ENCODE data around the gene PMAIP1.

Gene PMAIP1

DNA sequence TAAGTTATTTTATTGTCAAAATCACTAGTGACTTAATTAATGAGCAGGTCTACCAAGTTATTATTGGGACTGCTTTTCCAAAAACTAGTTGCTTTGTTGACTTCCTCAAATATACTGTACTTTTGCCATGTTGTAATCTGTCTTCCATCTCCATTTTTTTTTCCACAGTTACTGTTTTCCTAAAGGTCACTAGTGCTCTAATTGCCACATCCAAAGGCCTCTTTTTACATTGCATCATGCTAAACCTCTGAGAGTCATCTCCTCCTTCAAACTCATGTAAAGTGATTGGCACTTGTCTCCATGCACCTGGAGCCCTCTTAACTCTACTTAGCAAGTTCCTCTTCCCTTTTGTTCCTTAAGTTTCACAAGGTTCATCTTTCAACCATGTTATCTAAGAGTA is 11.8 kb downstream of the PMAIP1 start:
- no peak overlapping the region for H3K4me3 ChIP-seq (ENCODE audit: low read depth, low read length)
- DNase-seq (ENCODE audit: low read depth): no peak
- TF ChIP-seq, protein P1, sequence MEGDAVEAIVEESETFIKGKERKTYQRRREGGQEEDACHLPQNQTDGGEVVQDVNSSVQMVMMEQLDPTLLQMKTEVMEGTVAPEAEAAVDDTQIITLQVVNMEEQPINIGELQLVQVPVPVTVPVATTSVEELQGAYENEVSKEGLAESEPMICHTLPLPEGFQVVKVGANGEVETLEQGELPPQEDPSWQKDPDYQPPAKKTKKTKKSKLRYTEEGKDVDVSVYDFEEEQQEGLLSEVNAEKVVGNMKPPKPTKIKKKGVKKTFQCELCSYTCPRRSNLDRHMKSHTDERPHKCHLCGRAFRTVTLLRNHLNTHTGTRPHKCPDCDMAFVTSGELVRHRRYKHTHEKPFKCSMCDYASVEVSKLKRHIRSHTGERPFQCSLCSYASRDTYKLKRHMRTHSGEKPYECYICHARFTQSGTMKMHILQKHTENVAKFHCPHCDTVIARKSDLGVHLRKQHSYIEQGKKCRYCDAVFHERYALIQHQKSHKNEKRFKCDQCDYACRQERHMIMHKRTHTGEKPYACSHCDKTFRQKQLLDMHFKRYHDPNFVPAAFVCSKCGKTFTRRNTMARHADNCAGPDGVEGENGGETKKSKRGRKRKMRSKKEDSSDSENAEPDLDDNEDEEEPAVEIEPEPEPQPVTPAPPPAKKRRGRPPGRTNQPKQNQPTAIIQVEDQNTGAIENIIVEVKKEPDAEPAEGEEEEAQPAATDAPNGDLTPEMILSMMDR (IDR thresholded peaks at IDR 0.05; ENCODE audit: control insufficient read depth, extremely low read depth, insufficient read depth): no peak

DNA sequence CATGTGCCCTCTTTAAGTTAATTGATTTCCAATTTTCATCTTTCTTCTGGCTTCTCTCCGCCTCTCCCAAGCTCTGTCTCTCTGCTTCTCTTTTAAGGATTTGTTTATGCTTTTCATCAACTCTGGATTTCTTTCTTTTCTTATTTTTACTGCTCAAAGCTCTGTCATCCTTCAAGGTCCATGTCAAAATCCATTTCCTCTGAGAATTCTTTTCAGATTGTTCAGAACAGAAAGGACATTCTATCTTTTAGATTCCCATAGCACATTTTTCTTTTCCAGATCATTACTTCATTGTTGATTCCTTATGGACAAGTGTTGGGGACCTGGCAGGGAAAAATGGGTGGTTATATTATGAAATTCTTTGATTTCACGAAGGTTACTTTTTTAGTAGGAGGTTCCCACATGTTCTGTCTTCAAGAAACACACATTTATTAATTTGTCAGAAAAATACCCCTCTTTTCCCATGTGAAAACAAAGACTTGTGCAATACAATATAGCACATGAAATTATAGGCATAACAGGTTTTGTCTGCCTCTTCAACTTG is 12.3 kb downstream of the PMAIP1 start:
- no peak overlapping the region for H3K4me3 ChIP-seq (ENCODE audit: low read depth, low read length)
- no peak for DNase-seq (ENCODE audit: low read depth)
- TF ChIP-seq, protein P1 (IDR thresholded peaks at IDR 0.05; ENCODE audit: control insufficient read depth, extremely low read depth, insufficient read depth): no peak

DNA sequence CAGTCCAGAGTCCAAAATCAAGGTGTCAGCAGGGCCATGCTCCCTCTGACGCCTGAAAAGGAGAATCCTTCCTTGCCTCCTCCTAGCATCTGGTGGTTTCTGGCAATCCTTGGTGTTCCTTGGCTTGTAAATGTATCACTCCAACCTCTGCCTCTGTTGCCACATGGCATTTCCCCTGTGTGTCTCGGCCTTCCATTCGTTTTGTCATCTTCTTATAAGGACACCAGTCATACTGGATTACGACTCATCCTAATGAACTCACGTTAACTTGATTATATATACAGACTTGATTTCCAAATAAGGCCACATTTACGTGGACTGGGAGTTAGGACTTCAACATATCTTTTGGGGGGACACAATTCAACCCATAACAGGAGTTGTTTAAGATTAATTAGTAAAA is 15.8 kb downstream of the PMAIP1 start:
- DNase-seq (ENCODE audit: low read depth): no peak
- TF ChIP-seq, protein P1 (IDR thresholded peaks at IDR 0.05; ENCODE audit: control insufficient read depth, extremely low read depth, insufficient read depth): no peak
- H3K4me3 ChIP-seq (ENCODE audit: low read depth, low read length): no peak overlapping the region

DNA sequence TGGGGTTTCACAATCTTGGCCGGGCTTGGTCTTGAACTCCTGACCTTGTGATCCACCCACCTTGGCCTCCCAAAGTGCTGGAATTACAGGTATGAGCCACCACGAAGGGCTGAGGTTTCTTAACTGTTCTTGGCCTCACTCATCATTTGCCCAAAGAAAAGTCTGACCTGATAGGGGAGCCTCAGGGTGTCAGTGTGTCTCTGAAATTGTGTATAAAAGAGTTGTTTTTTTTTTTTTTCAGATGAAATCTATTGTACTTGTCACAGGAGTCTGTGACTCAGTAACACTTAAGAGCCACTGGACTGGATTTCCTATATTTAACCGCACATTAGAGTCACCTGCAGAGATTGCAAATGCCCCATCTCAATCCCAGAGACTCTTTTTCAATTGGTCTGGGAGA is 16.9 kb downstream of the PMAIP1 start:
- no peak for DNase-seq (ENCODE audit: low read depth)
- TF ChIP-seq, protein P1 (IDR thresholded peaks at IDR 0.05; ENCODE audit: control insufficient read depth, extremely low read depth, insufficient read depth): no peak
- no peak overlapping the region for H3K4me3 ChIP-seq (ENCODE audit: low read depth, low read length)

DNA sequence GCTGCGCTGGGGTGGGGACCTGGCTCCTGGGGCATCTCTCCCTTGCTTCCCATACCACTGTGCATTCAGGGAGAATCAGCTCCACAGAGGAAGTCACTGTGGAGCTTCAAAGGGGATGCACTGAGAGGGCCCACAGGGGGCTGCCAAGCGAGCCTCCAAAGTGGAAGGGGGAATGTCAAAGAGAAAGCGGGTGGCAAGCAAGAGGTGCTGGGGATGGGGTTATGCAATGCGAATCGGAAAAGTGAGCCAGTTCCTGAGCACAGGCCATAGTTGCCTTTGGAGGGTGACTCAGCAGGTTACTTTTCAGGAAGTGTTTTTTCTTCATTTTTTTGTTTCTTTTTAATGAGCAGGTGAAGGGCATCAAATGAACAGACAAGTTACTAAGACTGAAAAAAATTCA is 17.6 kb downstream of the PMAIP1 start:
- DNase-seq (ENCODE audit: low read depth): no peak
- TF ChIP-seq, protein P1 (IDR thresholded peaks at IDR 0.05; ENCODE audit: control insufficient read depth, extremely low read depth, insufficient read depth): no peak
- H3K4me3 ChIP-seq (ENCODE audit: low read depth, low read length): no peak overlapping the region

DNA sequence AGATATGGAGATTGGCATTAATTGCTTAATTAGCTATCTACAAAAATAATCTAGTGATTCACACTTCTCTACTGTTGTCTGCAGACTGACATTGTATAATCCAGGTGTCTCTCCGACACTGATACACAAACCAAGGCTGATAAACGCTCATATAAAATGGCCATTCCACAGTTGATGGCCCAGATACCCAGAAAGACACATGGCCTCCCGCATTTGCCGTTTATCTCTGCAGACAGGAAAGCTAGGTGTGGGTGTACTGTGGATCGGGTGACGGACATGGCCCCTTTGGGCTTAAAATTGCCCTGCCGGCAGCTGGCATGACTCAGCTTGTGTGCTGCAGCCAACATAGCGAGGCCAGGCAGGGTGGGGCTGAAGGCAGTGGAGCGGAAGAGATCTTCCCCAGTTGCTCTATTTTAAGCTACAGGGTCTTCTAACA is 18.5 kb downstream of the PMAIP1 start:
- no peak for DNase-seq (ENCODE audit: low read depth)
- no peak overlapping the region for H3K4me3 ChIP-seq (ENCODE audit: low read depth, low read length)
- TF ChIP-seq, protein P1 (IDR thresholded peaks at IDR 0.05; ENCODE audit: control insufficient read depth, extremely low read depth, insufficient read depth): no peak

DNA sequence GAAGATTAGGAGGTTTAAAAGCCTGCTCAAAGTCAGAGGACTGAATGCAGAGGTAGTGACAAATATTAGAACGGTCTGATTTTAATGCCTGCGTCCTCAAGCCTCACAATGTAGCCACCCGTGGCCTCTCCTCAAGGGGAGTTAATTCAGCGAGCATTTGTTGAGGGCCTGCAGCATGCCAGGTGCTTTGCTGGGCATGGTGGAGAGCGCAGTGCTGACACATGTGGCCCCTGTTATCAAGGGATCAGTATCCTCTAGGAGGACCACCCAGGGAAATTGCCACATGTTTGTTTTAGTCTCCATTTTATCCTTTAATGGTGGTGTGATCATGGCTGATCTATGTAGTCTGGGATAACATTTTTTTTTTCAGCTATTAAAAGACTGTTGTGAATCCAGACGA is 19.2 kb downstream of the PMAIP1 start:
- H3K4me3 ChIP-seq (ENCODE audit: low read depth, low read length): no peak overlapping the region
- TF ChIP-seq, protein P1 (IDR thresholded peaks at IDR 0.05; ENCODE audit: control insufficient read depth, extremely low read depth, insufficient read depth): no peak
- no peak for DNase-seq (ENCODE audit: low read depth)
